VCaP (cell line): ENCODE data around the gene RASL10A.
A peak's percentile ranks its signal among the peaks of the same experiment; 100 is the strongest.

Source experiments
- H3K27ac ChIP-seq: fragments of 450-650 bp; 2 replicates; pipeline ENCODE4 v1.5.1; 2017
- CTCF ChIP-seq: fragments of 450-650 bp; conservative IDR thresholded peaks from 2 replicates; pipeline ENCODE4 v1.5.1; 2017; ENCODE audit warnings: mild to moderate bottlenecking, moderate library complexity

The RASL10A gene

GRCh38 chr22:29337631-29338284 is 22.3 kb upstream of the RASL10A start:
- TF ChIP-seq CTCF = no peak

GRCh38 chr22:29336751-29337490 is 21.4 kb upstream of the RASL10A start:
- peak overlapping the region; percentile 90 for H3K27ac ChIP-seq
- TF ChIP-seq CTCF = no peak

More at GRCh38 chr22:29337631-29338284, 22.3 kb upstream of the RASL10A start:
- H3K27ac ChIP-seq = peak overlapping the region; percentile 90

GRCh38 chr22:29335656-29336055 is 20.2 kb upstream of the RASL10A start:
- H3K27ac ChIP-seq = peak overlapping the region; percentile 90
- TF ChIP-seq CTCF = no peak

GRCh38 chr22:29334696-29335344 is 19.3 kb upstream of the RASL10A start:
- 0 out of 2 replicates have a peak, but pooled peaks have one; percentile 9 for TF ChIP-seq CTCF

GRCh38 chr22:29334148-29334547 is 18.7 kb upstream of the RASL10A start:
- H3K27ac ChIP-seq = peak overlapping the region; percentile 90
- TF ChIP-seq CTCF = no peak

More at GRCh38 chr22:29334696-29335344, 19.3 kb upstream of the RASL10A start:
- H3K27ac ChIP-seq = peak overlapping the region; percentile 90

- peak overlapping the region; percentile 90 for H3K27ac ChIP-seq
- no peak for TF ChIP-seq CTCF
Observed at GRCh38 chr22:29332886-29333496, 17.5 kb upstream of the RASL10A start.
